Mammary epithelial cell (primary cell): ENCODE data around the gene TRAPPC3L.

Experiments
- EZH2 ChIP-seq: IDR thresholded peaks from 2 replicates; pipeline ENCODE4 v1.6.1; 2012; ENCODE audit warnings: low read length, inconsistent platforms, borderline replicate concordance
- TF ChIP-seq, protein P1 (sequence below), 2 donors: IDR thresholded peaks in 1 of 2; conservative IDR thresholded peaks in 1 of 2; 2 replicates each; pipeline ENCODE4 v1.5.1; 2011 to 2012; ENCODE audit warnings: inconsistent platforms in 2 of 2, low read length in 2 of 2, mild to moderate bottlenecking in 2 of 2, control low read depth in 1 of 2, low read depth in 1 of 2; ENCODE audit not compliant: insufficient read depth in 1 of 2; ENCODE audit errors: extremely low read depth in 1 of 2

DNA sequence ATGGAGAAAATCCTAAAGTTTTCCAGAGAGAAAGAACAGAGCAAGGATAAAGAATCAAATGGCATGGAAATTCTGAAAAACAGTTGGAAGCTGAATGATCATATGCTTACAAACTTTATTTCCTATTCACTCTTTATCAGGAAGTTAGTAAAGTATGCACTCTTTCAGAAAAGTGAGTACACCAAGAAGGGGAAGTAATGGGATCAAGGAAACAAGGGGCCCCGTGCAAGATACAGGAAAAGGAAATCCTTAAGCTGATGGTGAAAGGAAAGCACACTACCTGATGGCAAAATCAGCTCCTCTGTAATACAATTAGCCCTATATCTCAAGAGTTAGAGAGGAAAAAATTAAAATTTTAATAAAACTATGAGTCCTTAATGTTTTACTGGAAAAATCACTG, 70.3 kb downstream of the TRAPPC3L start:
- TF ChIP-seq, protein P1, sequence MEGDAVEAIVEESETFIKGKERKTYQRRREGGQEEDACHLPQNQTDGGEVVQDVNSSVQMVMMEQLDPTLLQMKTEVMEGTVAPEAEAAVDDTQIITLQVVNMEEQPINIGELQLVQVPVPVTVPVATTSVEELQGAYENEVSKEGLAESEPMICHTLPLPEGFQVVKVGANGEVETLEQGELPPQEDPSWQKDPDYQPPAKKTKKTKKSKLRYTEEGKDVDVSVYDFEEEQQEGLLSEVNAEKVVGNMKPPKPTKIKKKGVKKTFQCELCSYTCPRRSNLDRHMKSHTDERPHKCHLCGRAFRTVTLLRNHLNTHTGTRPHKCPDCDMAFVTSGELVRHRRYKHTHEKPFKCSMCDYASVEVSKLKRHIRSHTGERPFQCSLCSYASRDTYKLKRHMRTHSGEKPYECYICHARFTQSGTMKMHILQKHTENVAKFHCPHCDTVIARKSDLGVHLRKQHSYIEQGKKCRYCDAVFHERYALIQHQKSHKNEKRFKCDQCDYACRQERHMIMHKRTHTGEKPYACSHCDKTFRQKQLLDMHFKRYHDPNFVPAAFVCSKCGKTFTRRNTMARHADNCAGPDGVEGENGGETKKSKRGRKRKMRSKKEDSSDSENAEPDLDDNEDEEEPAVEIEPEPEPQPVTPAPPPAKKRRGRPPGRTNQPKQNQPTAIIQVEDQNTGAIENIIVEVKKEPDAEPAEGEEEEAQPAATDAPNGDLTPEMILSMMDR (conservative IDR thresholded peaks at IDR 0.05 in 1 of 2, IDR thresholded peaks at IDR 0.05 in 1 of 2; ENCODE audit: extremely low read depth in 1 of 2, insufficient read depth in 1 of 2, low read depth in 1 of 2, low read length in 2 of 2) = no peak
- TF ChIP-seq EZH2 = no peak
